CD4-positive, alpha-beta T cell treated with Interleukin-6 at 100 ng/mL for 8 hours (primary cell): ENCODE measurements around the gene COL18A1.
A peak's percentile ranks its signal among the peaks of the same experiment; 100 is the strongest.

Source experiments
- DNase-seq: peaks from one replicate; pipeline ENCODE4 v3.0.0-alpha.2; 2020; ENCODE audit warnings: mixed read lengths, low spot score

The COL18A1 gene

DNA sequence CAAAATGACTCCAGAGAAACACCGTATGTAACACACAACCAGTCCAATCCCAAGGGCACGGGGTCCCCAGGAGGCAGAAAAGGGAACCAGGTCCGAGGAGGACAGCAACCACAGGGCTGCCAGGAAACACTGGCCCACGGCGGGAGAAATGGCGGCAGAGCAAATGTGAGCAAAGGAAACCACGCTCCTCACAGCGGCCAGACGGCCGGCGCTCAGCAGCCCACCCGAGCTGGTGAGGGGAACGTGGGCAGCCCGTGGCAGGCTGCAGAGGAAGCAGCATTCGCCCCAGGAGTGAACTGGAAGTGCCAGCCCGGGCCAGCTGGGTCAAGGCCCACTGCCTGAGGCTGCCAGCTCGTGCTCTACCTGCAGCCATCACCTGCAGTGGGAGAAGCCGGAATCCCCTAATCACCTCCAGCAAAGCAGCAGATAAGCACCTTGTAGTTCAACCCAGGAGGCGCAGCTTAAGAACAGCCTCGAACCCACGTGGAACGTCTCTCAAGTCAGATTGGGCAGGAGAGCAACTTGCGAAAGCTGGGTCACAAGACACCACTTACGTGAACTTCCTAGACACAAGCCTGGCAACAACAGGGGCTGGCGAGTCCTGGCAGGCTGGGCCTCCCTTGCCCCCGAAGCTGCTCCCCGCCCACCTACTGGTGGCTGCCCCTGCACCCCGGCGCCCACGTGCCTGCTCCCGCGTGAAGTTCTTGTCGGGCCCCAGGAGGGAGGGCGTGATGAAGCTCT is 130.5 kb downstream of the COL18A1 start:
- no peak for DNase-seq

DNA sequence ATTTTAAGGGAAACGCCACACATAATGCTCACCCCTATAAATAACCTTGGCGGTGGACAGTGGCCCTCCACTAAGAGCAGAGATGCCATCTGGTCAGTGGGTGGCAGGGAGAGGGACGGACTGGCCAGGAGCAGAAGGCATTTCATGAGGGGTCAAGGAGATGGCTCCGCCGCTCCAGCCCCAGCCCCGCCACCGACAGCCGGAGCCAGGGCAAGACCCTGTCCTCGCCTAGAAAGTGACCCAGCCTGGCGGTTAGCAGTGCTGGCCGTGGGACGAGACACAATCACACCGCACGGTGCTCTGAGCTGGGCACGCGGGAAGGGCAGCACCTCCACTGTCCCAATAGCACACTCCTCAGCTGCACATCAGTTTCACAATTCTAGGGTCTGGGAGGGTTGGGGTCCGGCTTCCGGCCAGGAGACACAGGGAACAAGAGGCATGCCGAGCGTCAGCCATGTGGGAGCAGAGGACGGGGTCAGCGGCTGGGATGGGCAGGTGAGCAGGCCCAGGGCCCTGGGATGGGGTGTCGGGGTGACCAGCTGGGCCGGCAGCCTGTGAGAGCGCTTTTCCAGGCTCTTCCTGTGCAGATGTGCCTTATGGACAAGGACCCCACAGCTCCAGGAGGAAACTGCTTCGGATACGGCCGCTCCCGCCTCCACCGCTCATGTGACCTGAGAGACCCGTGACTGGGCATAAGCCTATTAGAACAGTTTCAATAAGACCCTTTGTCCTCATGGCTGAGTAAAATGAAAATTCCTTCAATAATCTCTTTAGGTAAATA is 131.5 kb downstream of the COL18A1 start:
- DNase-seq = no peak

DNA sequence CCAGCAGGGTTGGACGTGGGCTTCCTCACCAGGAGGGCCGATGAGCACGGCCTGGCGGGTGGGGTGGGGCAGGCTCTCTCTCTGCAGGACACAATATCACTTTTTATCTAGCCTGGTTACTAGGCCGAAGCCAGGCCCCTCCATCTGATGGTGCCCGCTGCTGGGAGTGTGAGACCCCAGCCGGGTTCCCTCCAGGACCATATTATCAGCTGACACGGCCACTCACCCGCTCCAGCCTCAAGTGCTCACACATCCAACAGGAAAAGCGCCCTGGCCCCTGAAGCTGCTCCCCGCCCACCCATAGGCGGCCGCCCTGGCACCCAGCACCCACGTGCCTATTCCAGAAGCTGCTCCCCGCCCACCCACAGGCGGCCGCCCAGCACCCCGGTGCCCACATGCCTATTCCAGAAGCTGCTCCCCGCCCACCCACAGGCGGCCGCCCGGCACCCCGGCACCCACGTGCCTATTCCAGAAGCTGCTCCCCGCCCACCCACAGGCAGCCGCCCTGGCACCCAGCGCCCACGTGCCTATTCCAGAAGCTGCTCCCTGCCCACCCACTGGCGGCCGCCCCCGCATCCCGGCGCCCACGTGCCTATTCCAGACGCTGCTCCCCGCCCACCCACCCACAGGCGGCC is 132.3 kb downstream of the COL18A1 start:
- no peak for DNase-seq

DNA sequence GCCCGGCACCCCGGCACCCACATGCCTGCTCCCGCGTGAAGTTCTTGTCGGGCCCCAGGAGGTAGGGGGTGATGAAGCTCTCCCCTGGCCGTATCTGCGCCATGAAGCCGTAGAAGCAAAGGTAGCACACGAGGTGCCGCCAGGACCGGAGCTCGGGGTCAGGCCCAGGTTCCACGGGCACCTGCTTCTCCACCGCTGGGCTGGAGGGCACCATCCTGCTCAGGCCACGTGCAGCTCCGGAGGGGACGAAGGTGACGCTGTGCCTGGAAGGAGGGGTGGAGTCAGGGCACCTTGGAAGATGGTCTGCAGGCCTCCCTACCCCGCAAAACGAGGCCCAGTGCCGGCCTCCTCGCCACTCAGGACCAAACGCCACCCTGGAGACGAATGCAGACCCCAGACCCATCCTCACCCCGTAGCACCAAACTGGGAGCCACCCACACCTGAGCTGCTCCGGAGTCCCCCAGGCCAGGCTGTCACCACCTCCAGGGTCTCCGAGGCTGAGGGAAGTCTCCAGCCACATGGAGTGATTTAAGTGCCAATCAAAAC is 132.9 kb downstream of the COL18A1 start:
- DNase-seq = no peak

DNA sequence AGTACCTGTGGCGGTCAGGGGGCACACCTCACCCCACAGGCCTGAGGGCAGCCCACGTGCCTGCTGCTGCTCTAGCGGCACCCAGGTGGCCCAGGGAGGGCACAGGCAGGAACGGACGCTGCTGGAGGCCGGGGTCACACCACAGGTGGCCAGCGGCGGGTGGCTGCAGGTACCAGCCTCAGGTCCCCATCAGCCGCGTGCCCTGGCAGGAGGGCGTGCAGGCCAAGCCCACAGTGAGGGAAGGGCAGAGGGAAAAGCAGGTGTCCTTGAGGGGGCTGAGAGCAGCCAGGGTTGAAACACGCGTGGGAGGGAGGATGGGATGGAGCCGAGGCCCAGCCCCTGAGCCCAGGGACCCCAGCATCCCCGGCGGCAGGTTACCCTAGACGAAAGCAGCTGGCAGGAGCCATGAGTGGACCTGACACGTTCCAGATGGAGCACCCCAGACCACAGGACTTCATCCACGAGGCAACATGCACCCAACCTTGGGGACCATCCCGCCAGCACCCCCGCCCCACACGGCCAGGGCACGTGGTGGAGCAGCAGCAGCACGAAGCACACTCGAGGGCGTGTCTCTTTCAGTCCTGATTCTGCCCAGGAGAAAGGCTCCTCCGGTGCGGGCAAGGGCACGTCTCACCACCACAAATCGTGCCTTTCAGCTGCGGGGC is 133.5 kb downstream of the COL18A1 start:
- no peak for DNase-seq

DNA sequence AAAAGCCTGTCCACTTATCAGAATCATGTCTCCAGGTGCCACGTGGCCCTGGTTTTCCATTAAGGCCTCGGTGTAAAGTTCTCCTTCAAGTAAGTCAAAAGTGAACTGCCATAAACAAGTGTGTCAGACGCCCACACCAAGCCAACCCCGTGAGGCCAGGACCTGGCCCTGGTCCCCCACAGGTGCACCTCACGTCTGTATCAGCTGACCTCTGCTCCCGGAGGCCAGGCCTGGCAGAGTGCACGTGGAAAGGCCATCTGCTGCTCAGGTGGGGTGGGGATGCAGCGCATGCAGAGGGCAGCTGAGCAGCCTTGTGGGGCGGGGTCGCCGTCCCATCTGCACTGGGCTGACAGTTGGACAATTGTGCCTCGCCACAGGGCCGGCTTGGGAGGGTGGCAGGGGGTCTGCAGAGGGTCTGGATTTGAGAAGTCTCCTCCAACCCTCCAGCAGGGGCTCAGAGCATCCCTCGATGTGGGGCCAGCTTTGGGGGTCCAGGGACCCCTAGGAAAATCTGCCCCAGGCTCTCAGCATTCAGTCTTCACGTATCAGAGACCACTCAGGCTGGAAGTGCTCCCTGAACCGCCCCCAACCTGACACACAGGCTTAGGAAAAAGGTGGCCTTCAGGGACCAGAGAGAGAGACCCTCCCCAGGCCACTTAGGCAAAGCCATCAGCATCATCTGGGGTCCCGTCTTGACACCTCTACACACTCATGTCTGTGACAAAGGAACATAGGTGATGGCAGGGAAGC is 134.3 kb downstream of the COL18A1 start:
- no peak for DNase-seq

DNA sequence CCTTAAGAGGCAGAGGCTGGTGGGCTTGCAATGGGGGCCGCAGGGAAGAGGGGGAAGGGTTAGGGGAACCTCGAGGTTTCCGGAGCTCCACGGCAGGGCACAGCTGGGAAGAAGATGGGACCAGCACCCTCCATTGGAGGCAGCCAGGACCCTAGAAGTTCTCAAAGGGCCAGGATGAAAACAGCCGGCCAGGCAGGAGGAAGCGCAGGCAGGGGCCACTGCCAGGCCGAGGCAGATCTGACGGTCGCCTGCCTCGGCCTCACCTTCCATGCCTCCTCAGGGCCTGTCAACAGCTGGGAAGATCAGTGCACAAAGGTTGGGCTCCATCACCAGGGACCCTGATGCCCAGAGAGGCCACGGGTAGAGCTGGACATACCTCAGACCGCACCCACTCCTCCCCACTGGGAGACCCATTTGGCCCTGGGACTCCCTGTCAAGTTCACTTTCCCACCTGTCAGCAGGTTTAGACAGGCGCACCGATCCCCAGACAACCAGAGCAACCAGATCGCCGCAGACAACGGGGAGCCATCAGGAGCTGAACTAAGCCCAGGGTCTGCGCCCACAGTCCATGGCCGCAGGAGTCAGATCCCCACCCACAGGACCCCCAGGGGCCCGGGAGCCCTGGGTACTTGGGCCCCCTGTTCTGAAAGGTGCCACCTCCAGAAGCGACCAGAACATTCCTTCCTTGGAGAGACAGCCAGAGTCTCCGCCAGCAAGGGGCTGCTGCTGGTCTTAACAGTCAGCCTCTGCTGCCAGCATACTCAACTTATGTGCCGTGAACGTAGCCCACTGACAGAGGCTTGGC is 135.0 kb downstream of the COL18A1 start:
- no peak for DNase-seq

DNA sequence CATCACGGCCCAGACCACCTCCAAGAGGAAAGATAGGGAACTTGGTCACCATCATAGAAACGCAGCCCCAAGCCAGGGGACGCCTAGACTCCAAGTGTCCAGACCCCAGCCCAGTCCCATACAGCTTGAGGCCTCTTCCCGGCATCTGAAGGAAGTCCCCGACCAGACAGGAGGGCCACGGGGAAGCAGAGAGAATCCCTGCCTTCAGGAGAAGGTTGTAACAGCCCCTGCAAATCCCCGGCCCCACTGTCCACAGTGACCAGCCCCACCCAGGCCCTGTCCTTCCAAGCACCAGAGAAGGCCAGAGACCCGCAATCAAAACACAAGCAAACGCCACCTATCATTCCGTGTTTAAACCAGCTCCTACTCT is 135.6 kb downstream of the COL18A1 start:
- DNase-seq = no peak

DNA sequence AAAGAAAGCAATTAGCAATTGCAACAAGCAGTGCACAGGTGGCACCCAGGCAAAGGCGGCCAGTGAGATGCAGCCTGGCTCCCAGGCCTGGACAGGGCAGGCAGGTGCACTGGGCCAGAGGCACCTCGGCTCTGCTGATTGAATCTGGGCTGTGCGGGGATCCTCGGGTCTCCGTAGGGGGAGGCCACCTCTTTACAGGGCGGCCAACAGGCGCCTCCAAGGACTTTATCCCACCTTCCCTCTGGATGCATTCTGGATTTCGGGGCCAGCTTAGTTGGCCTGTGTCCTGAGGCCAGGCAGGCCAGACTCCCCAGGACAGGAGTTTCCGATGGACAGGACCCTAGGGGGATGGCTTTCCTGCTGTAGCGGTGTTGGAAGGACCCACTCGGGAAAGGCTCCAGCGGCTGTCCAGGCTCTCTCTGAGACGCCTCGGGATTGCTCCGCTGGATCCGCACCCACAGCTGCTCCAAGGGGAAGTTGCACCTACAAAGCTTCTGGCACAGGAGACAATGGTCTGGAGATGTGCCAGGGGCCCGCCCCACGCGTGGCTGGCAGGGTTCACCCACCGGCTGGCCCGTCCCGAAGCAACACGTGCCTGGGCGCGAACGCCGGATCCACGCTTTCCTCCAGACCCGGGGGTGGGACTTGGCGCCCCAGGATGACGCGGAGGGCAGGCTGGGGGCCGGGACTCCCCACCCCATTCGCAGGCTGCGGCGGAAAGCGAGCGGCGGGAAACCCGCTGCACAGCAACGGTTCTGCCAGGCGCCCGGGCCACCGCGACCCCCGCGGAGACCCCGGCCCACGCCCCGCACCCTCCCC is 136.5 kb downstream of the COL18A1 start:
- DNase-seq = peak; percentile 73

DNA sequence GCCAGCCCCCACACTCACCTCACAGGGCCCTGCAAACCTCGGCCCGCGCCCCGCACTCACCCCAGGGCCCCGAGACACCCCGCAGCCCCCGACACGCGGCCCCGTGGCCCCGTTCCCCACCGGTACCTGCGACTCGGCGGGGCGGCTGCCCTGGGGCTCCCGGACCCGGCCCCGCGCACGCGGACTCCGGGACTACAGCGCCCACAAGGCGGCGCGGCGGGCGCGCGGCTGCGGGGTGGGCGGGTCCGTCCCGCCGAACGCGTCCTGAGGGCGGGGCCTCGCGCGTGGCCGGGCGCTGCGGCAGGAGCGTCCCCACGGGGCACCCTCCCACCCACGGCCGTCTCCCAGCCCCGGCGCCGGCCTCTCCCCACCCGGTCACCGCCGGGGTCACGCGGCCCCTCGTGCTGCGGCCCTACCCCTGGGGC is 137.3 kb downstream of the COL18A1 start, which contains the start of gene SLC19A1:
TSS of gene SLC19A1 (minus strand) at position 199 of the 425 bp plus-strand sequence. CDS start 4,481 bp downstream, outside the sequence.
- DNase-seq = peak; percentile 66

DNA sequence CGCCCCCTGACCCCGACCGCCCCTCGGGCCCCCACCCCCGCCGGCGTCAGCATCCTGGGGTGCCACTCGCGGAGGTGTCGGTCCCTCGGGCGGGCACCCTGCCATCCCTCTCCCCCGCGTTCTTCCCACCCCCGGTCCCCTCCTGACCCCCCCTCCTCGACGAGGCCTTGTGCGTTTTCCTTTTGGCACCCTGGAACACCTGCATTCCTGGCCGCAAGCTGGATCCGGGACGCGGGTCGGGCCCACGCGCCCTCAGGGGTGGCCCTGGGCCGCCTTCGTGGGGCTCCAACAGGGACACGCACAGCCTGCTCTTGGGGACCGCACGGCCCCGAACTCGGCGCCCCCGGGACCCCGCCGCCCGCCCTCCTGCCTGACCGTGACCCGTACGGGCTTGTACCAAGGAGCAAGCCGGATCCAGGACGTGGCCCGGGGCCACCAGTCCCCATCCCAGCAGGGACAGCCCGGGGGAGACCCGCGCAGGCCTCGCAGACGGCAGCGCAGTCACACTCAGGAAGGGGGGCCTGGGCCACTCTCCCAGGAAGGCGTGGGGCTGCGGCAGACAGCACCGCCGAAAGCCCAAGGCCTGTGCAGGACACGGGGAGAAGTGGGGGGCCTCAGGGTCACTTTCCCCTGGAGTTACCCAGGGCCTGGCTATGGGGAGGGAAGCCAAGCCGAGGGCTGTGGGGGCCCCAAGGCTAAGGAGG is 137.9 kb downstream of the COL18A1 start:
- no peak for DNase-seq

DNA sequence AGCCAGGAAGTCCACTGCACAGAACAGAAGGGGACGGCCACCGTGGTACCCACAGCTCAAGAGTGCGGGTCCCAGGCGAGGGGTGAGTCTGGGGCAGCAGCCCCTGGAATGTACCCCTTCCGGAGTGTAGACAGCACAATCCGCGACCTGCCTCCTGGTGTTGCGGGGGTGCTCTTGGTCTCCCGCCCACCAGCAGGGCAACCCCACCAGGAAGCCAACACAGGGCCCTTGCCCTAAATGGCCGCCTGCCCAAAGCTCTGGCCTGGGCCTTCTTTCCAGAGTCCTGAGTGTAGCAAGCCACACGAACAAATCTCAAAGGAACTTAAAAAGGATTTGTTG is 138.4 kb downstream of the COL18A1 start:
- DNase-seq = no peak

DNA sequence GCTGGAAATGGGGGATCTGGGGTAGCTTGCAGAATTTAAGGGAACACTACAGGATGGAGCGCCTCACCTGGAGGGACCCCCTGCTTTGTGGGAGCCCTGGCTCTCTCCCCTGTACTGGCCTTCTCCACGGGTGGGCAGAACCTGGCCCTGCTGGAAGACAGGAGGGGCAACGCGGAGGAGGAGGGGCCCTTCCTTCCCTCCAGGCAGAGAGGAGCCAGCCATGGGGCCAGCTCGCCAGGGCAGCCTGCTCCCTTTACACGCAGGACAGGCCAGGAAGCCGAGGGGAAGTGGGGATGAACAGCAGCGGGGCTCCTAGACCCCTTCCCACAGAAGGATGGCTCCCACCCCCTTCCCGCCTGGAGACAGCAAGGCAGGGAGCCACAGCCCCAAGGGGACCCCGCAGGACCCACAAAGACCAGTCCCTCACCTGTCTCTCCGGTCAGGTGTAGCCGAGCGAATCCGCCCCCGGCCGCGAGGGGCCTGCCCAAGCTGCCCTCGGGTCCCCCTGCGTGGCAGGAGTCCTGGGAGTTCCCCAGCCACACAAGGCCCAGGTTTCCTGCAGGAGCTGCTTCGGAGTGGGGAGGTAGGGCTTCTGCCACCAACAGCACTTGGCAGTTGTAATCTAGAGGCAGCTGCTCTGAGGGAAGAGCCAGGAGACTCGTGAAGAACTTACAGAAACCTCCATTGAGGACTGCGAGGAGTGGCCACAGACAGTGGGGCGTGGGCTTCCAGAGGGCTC is 138.9 kb downstream of the COL18A1 start:
- DNase-seq = no peak

DNA sequence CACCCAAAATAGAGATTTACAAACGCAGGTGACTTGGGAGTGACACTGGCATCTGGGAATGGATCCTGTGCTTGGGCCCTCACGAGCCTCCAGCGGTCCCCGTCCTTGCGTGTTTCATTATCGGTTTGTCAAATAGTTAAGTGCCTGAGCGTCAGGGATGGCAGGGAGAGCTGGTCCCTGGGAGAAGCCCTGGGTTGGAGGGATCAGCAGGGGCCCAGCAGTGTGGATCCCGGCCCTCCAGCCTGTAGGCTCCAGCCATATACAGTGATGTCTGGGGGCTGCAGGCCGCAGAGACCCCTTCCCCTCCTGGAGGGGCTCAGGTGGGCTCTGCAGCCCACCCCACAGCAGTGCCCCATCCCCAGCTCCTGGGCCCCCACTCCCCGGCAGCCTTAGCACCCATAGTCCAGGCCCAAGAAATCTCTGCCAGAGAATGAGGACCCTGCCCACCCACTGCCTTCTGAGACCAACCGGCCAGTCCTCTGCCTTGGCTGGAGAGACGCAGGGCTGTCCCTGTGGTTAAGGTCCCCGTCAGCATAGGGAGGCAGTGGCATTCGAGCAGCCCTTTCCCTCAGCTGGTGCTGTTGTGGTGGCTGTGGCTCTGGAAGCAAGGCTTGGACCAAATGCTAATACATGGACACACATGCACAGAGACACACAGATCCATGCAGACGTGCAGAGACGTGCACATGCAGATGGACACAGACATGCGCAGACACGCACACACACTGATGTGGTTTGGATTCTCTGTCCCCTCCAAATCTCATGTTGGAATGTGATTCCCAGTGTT is 139.7 kb downstream of the COL18A1 start:
- DNase-seq = no peak

DNA sequence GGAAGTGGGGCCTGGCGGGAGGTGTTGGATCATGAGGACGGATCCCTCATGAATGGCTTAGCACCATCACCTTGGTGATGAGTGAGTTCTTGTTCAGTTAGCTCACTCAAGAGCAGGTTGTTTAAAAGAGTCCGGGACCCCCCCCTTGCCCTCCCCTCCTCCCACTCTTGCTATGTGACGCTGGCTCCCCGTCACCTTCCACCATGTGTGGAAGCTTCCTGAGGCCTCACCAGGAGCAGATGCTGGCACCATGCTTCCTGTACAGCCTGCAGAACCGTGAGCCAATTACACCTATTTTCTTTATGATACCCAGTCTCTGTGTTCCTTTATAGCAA is 140.2 kb downstream of the COL18A1 start:
- DNase-seq = no peak

DNA sequence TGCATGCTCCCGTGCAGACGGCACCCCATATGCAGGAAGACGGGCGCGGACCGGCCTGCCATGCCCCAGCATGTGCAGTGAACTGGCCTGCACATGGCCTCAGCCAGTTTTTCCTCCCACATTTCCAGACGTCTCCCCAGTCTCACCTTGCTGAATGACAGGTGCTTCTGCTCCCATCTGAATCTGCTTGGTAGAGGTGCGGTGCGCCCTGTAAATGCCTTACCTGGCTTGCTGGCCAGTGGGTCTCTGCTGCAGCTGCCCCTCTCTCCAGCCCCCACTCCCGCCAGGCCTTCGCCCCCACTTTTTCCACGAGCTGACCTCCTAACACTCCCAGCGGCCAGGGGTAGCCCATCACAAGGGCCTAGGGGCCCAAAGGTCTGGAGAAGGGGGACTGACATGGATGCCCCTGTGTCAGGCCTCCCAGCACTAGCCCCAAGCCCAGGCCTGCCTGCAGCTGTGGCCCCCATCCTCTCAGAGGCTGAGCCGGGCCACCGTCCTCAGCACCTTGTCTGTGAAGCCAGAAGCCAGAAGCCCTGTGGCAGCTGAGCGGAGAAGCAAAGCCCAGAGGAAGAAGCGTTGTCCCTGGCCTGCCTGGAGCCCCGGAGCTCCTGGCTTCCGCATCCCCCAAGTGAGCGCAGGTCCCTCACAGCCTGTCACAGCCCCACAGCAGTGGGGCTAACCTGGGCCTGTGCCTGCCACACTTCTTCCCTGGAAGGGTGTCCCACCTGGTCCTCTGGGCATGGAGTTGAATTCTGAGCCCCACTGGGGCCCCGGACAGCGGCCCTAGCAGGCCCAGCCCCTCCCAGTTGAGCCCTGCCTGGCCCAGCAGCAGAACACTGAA is 140.9 kb downstream of the COL18A1 start:
- no peak for DNase-seq
